ENCODE measurements around the gene FSHR. TPM values are rescaled to one million over a fixed set of nuclear protein-coding genes. Genes with fewer than 3 reads are reported as not detected.

FSHR gene
- total and polyA plus RNA-seq, 2 donors, result 0.69 TPM; not detected in 1

DNA sequence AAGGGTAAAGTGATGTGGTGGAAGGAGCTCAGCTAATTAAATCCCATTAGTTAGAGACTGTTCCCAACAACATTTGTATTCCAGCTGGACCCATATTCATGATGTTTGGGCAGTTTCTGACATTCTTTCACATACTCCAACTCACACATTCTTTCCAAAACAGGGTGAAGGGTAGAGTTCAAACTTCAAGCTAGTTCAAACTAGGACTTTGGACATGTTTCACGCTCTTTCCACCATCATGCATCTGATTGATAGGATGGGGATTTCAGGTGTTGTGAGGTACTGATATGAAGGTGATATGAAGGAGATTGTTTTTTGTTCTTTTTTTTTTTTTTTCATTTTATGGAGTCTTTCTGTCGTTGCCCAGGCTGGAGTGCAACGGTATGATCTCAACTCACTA is 201.7 kb downstream of the FSHR start:
- WGBS, result 96% methylated on average over 3 of the region's 3 CpGs
- no peak for DNase-seq (ENCODE audit: extremely low spot score)
- Histone ChIP-seq H3K36me3 (ENCODE audit: insufficient read depth) (no peaks in the 10 kb centered on the region), H3K4me1 (ENCODE audit: insufficient read depth) (no peaks in the 10 kb centered on the region), H3K27ac (ENCODE audit: low read depth) (no peak overlapping the region), H3K4me3 (ENCODE audit: low read depth, low read length) (no peak overlapping the region)

- 63% methylated on average over 5 of the region's 5 CpGs for WGBS
- Histone ChIP-seq H3K27ac (ENCODE audit: low read depth) (no peak overlapping the region), H3K4me1 (ENCODE audit: insufficient read depth) (no peaks in the 10 kb centered on the region), H3K36me3 (ENCODE audit: insufficient read depth) (no peaks in the 10 kb centered on the region), H3K4me3 (ENCODE audit: low read depth, low read length) (no peak overlapping the region)
- DNase-seq (ENCODE audit: extremely low spot score), result no peak
These were observed 202.2 kb downstream of the FSHR start for GRCh38 chr2:48952143-48952542.

DNA sequence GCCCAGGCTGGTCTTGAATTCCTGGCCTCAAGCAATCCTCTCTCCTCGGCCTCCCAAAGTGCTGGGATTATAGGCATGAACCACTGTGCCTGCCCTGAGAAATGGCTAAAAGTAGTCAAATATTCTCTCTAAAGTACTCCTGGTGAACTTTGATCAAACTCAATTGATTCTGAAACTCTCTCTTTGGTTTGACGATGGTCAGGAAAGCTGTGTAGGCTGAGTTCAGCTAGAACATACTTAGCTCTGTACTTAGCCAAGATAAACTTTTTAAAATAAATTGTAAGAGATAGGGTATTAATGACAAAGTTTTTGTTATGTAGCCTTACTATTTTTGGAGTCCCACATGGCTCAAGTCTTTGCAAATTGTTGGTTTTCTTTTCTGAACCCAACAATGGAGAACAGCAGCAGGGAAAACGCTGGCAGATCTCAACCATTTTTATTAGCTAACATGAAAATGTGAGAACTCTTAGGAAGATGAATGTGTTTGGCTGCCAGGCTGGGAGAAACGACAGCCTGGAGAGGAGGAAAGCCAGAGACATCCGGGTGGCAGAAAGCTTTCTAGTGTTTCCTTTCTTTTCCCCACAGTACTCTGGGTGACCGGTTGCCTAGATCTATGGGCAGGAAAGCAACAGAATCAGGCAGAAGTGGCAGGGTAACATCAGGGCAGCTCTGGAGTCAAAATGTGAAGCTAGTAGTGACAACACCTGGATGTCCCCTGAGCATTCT is 205.8 kb downstream of the FSHR start:
- Histone ChIP-seq H3K4me1 (ENCODE audit: insufficient read depth) (no peaks in the 10 kb centered on the region), H3K36me3 (ENCODE audit: insufficient read depth) (no peaks in the 10 kb centered on the region), H3K4me3 (ENCODE audit: low read depth, low read length) (no peak overlapping the region), H3K27ac (ENCODE audit: low read depth) (no peak overlapping the region)
- DNase-seq (ENCODE audit: extremely low spot score), result no peak
- WGBS, result 33% methylated on average over 6 of the region's 6 CpGs

GRCh38 chr2:48946449-48947048 is 207.8 kb downstream of the FSHR start:
- no peak overlapping the region for H3K4me3 ChIP-seq (ENCODE audit: low read depth, low read length)
- H3K27ac ChIP-seq (ENCODE audit: low read depth), result no peak overlapping the region
- no peaks in the 10 kb centered on the region for H3K36me3 ChIP-seq (ENCODE audit: insufficient read depth)
- H3K4me1 ChIP-seq (ENCODE audit: insufficient read depth), result no peaks in the 10 kb centered on the region
- WGBS, result 48% methylated on average over 2 of the region's 2 CpGs
- DNase-seq (ENCODE audit: extremely low spot score), result peak; percentile 36

DNA sequence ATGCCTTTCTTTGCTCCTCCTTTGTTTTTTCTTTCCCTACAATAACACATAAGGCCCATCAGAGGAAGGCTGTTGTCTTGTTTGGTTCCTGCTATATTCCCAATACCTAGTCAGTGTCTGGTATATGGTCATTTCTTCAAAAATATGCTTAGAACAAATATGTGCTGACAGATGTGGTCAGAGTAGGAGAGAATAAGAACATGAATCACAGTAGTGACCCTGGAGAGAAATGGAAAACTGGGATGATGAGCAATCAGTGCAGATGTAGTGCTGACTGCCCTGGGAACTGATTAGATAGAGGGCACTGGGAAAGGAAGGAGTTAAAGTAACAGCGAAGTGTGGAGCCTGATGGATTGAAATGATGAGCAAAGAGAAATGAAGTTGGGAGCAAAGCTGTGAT is 209.4 kb downstream of the FSHR start:
- no peak for DNase-seq (ENCODE audit: extremely low spot score)
- Histone ChIP-seq H3K36me3 (ENCODE audit: insufficient read depth) (no peaks in the 10 kb centered on the region), H3K4me3 (ENCODE audit: low read depth, low read length) (no peak overlapping the region), H3K4me1 (ENCODE audit: insufficient read depth) (no peaks in the 10 kb centered on the region), H3K27ac (ENCODE audit: low read depth) (no peak overlapping the region)
- WGBS, result 96% methylated on average over 1 of the region's 1 CpG

DNA sequence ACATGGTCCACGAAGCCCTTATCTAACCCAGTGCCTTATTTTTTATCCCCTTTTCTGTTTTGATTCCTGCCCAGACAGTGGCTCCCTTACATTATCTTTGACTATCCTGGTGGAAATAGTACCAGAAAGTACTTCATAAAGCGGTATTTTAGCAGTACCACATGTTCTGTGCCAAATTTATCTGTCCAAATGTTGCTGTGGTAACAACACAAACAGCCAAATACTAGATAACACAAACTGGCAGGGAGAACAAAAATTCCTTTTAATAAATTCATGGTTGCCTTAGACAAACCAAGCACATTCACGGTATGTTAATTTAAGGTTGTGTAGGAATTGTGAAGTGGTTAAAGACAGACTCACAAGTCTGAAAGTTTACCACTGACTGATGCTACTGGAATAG is 210.9 kb downstream of the FSHR start:
- Histone ChIP-seq H3K36me3 (ENCODE audit: insufficient read depth) (no peaks in the 10 kb centered on the region), H3K27ac (ENCODE audit: low read depth) (no peak overlapping the region), H3K4me1 (ENCODE audit: insufficient read depth) (no peaks in the 10 kb centered on the region), H3K4me3 (ENCODE audit: low read depth, low read length) (no peak overlapping the region)
- 29% methylated on average over 3 of the region's 3 CpGs for WGBS
- no peak for DNase-seq (ENCODE audit: extremely low spot score)

DNA sequence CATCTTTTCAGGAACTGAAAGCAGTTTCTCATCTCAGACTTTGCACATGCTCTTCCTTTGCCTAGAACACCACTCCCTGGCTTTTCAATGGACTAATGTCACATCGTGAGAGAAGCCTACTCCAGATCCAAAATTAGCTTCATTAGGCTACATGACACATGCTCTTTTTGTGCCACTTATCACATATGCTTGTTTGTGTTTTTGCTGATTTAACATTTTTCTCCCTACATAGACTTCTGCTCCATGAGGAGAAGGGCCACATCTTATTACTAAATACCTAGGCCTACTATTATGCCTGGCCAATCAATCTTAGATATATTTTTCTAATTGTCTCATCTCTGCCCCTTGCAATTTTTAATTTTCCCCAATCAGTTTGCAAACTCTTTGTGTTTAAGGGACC is 212.4 kb downstream of the FSHR start:
- 65% methylated on average over 1 of the region's 1 CpG for WGBS
- H3K4me3 ChIP-seq (ENCODE audit: low read depth, low read length), result no peak overlapping the region

GRCh38 chr2:48941456-48941855 is 212.9 kb downstream of the FSHR start:
- Histone ChIP-seq H3K27ac (ENCODE audit: low read depth) (no peak overlapping the region), H3K4me3 (ENCODE audit: low read depth, low read length) (no peak overlapping the region), H3K4me1 (ENCODE audit: insufficient read depth) (no peaks in the 10 kb centered on the region), H3K36me3 (ENCODE audit: insufficient read depth) (no peaks in the 10 kb centered on the region)
- WGBS, result 80% methylated on average over 3 of the region's 3 CpGs
- no peak for DNase-seq (ENCODE audit: extremely low spot score)

More for the DNA sequence above, 212.4 kb downstream of the FSHR start:
- no peaks in the 10 kb centered on the region for H3K36me3 ChIP-seq (ENCODE audit: insufficient read depth)
- no peaks in the 10 kb centered on the region for H3K4me1 ChIP-seq (ENCODE audit: insufficient read depth)
- no peak for DNase-seq (ENCODE audit: extremely low spot score)
- H3K27ac ChIP-seq (ENCODE audit: low read depth), result no peak overlapping the region

DNA sequence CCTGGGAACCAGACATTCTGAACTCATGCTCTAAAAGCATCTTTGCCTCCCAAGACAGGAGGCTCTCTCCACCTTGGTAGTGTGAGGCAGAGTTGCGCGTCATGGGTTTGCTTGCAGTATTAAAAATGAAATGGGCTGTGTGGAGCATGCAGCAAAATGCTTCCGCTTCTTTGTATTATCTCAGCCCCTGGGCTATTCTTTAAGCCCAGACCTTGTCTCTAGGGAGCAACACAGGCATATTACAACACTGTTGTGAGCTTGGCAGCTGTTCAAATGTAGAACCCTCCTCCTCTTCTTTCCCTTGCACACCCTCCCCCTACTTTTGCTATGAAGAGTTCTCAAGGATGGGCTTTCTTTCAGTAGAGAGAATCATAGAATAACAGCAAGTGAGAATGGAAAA is 213.7 kb downstream of the FSHR start:
- Histone ChIP-seq H3K4me3 (ENCODE audit: low read depth, low read length) (no peak overlapping the region), H3K36me3 (ENCODE audit: insufficient read depth) (no peaks in the 10 kb centered on the region), H3K4me1 (ENCODE audit: insufficient read depth) (no peaks in the 10 kb centered on the region), H3K27ac (ENCODE audit: low read depth) (no peak overlapping the region)
- DNase-seq (ENCODE audit: extremely low spot score), result peak; percentile 26
- WGBS, result 57% methylated on average over 3 of the region's 3 CpGs

GRCh38 chr2:48939232-48939631 is 215.1 kb downstream of the FSHR start:
- WGBS, result 72% methylated on average over 4 of the region's 4 CpGs
- H3K36me3 ChIP-seq (ENCODE audit: insufficient read depth), result no peaks in the 10 kb centered on the region
- H3K4me1 ChIP-seq (ENCODE audit: insufficient read depth), result no peaks in the 10 kb centered on the region
- H3K4me3 ChIP-seq (ENCODE audit: low read depth, low read length), result no peak overlapping the region
- no peak for DNase-seq (ENCODE audit: extremely low spot score)
- no peak overlapping the region for H3K27ac ChIP-seq (ENCODE audit: low read depth)

GRCh38 chr2:48938231-48938630 is 216.1 kb downstream of the FSHR start:
- no peaks in the 10 kb centered on the region for H3K36me3 ChIP-seq (ENCODE audit: insufficient read depth)
- DNase-seq (ENCODE audit: extremely low spot score), result no peak
- no peak overlapping the region for H3K4me3 ChIP-seq (ENCODE audit: low read depth, low read length)
- WGBS, result 79% methylated on average over 4 of the region's 4 CpGs
- no peaks in the 10 kb centered on the region for H3K4me1 ChIP-seq (ENCODE audit: insufficient read depth)
- H3K27ac ChIP-seq (ENCODE audit: low read depth), result no peak overlapping the region

DNA sequence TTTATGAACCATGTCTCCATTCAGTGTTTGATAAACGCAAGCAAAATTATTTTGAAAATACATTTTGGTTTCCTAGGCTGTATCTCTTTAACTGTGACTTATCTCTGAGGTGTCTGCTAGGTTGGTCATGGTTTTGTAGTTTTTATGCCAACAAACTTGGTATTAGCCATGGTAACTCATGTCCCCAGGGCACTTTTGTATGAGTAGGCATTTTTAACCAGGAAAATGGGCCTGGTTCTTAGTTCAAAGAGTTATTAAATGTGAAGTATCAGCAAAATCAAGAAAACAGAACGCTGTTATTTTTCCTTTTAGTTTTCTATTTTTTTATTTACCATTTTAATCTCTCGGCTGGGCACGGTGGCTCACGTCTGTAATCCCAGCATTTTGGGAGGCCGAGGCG is 219.5 kb downstream of the FSHR start:
- WGBS, result 86% methylated on average over 7 of the region's 7 CpGs
- H3K4me1 ChIP-seq (ENCODE audit: insufficient read depth), result no peaks in the 10 kb centered on the region
- no peak overlapping the region for H3K4me3 ChIP-seq (ENCODE audit: low read depth, low read length)
- H3K27ac ChIP-seq (ENCODE audit: low read depth), result no peak overlapping the region
- no peak for DNase-seq (ENCODE audit: extremely low spot score)
- no peaks in the 10 kb centered on the region for H3K36me3 ChIP-seq (ENCODE audit: insufficient read depth)

DNA sequence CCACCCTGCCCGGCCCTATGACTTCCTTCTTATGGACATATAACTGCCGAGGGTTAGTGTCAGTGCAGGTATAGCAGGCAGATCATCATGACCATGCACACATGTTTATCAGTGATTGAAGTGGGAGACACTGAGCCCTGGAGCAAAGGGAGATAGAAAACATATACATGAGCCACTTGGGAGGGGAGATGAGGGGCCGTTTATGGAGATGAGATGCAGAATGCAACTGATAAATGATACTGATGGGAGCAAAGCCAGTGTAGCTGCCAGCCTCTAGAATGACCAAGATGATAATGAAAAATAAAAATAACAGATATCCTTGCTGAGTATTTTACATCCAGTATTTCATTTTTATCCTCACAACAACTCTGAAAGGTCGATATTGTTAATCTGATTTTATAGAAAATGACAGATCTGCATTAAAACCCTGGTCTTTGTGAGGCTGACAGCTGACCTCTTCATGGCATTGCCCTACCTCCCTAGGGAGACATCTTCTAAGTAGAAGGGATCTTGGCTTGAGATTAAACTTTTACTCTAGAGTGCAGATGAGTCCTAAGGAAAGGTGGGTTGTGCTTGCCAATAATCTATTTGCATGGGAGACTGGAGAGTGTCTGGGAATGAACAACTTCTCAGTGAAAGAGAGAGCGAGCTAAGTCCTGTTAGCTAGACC is 220.4 kb downstream of the FSHR start:
- H3K4me3 ChIP-seq (ENCODE audit: low read depth, low read length), result no peak overlapping the region
- no peak for DNase-seq (ENCODE audit: extremely low spot score)
- no peaks in the 10 kb centered on the region for H3K4me1 ChIP-seq (ENCODE audit: insufficient read depth)
- WGBS, result 78% methylated on average over 5 of the region's 5 CpGs
- H3K36me3 ChIP-seq (ENCODE audit: insufficient read depth), result no peaks in the 10 kb centered on the region
- no peak overlapping the region for H3K27ac ChIP-seq (ENCODE audit: low read depth)

- no peak overlapping the region for H3K27ac ChIP-seq (ENCODE audit: low read depth)
- H3K4me3 ChIP-seq (ENCODE audit: low read depth, low read length), result no peak overlapping the region
- no peak for DNase-seq (ENCODE audit: extremely low spot score)
- H3K4me1 ChIP-seq (ENCODE audit: insufficient read depth), result no peaks in the 10 kb centered on the region
- WGBS, result 91% methylated on average over 4 of the region's 4 CpGs
- no peaks in the 10 kb centered on the region for H3K36me3 ChIP-seq (ENCODE audit: insufficient read depth)
These were observed 221.6 kb downstream of the FSHR start for GRCh38 chr2:48932667-48933066.

Data from urinary bladder (tissue), 4 donors.